Testis (tissue), 3 donors: Measurements from ENCODE around the gene ALG9. TPM values are rescaled to one million over a fixed set of nuclear protein-coding genes. Genes with fewer than 3 reads are reported as not detected.

ENCODE experiments used
- DNase-seq: peaks from one replicate; pipeline ENCODE4 v3.0.0-alpha.2; 2019
- H3K27ac ChIP-seq, 2 donors: fragments of 200-600 bp; sonication (generic); one replicate each; pipeline ENCODE4 v1.5.1; 2019
- H3K27me3 ChIP-seq: fragments of 200-600 bp; sonication (generic); one replicate; pipeline ENCODE4 v1.5.1; 2019
- H3K36me3 ChIP-seq: fragments of 200-600 bp; sonication (generic); one replicate; pipeline ENCODE4 v1.5.1; 2017; ENCODE audit warnings: low read depth; ENCODE audit errors: missing control alignments
- H3K4me1 ChIP-seq: fragments of 200-600 bp; sonication (generic); one replicate; pipeline ENCODE4 v1.5.1; 2019
- H3K4me3 ChIP-seq, 2 donors: fragments of 200-600 bp; sonication (generic); one replicate each; pipeline ENCODE4 v1.5.1; 2017 to 2019
- H3K9me3 ChIP-seq: fragments of 200-600 bp; sonication (generic); one replicate; pipeline ENCODE4 v1.5.1; 2017
- POLR2A ChIP-seq: fragments of 450-650 bp; IDR thresholded peaks from one replicate; pipeline ENCODE4 v1.6.1; 2017; ENCODE audit warnings: antibody characterized with exemption, mild to moderate bottlenecking, moderate library complexity
- WGBS, 2 donors: methylation state at CpG; one replicate each; pipeline ENCODE4 v1.1.5; 2018; 5-methylcytosine and 5-hydroxymethylcytosine counted together
- intact Hi-C: fragments of 100-400 bp; cut with DNase I; formaldehyde crosslinking; loops from one replicate; pipeline ENCODE4 v1.15.1; 2023; ENCODE audit warnings: low total_unique reads
- polyA plus RNA-seq: library from polyadenylated mRNA; stranded (reverse); fragments of 350-450 nt; fragmentation: Illumina TruSeq; extraction: RNeasy Lipid Tissue Mini Kit (QIAGEN cat#74804); gene quantifications from one replicate; pipeline ENCODE4 v1.2.3, GENCODE V29; 2014; ENCODE audit warnings: low read depth, low replicate concordance; ENCODE audit not compliant: insufficient read depth
- total RNA-seq, 2 donors: library from RNA; depleted of rRNA; stranded (reverse); fragments of >200 nt; gene quantifications; one replicate each; pipeline ENCODE4 v1.2.3, GENCODE V29; 2016
- TF ChIP-seq, protein P1 (sequence below), 3 experiments: fragments of 450-650 bp in 2 of 3; fragments of 200-600 bp in 1 of 3; sonication (generic) in 1 of 3; IDR thresholded peaks; one replicate each; pipeline ENCODE4 v1.5.1; 2016 to 2019; ENCODE audit warnings: antibody characterized with exemption in 3 of 3, mild to moderate bottlenecking in 2 of 3, moderate library complexity in 1 of 3

The ALG9 gene
- total and polyA plus RNA-seq, 3 donors from 2014 or later: 40.1 to 42.0 (median 41.3) TPM

DNA sequence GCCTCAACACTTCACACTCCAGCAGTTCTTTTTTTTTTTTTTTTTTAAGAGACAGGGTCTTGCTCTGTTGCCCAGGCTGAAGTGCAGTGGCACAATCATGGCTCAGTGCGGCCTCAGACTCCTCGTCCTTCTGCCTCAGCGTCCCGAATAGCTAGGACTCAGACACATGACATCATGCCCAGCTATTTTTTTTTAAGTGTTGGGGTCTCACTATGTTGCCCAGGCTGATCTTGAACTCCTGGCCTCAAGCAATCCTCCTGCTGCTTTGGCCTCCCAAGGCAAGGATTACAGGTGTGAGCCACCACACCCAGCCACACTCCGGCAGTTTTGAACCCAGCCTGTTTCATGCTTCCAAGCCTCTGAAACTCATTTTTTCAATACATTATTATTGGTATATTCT, 108.9 kb downstream of the ALG9 start:
- intact Hi-C loops: no loop called here
- Histone ChIP-seq H3K4me1 (peaks cover 22% of the 10 kb centered on the region), H3K9me3 (no peaks in the 10 kb centered on the region), H3K36me3 (no peaks in the 10 kb centered on the region), H3K27ac (no peak overlapping the region), H3K27me3 (no peaks in the 10 kb centered on the region), H3K4me3 (no peak overlapping the region)
- TF ChIP-seq POLR2A: no peak
- TF ChIP-seq, protein P1, sequence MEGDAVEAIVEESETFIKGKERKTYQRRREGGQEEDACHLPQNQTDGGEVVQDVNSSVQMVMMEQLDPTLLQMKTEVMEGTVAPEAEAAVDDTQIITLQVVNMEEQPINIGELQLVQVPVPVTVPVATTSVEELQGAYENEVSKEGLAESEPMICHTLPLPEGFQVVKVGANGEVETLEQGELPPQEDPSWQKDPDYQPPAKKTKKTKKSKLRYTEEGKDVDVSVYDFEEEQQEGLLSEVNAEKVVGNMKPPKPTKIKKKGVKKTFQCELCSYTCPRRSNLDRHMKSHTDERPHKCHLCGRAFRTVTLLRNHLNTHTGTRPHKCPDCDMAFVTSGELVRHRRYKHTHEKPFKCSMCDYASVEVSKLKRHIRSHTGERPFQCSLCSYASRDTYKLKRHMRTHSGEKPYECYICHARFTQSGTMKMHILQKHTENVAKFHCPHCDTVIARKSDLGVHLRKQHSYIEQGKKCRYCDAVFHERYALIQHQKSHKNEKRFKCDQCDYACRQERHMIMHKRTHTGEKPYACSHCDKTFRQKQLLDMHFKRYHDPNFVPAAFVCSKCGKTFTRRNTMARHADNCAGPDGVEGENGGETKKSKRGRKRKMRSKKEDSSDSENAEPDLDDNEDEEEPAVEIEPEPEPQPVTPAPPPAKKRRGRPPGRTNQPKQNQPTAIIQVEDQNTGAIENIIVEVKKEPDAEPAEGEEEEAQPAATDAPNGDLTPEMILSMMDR (IDR thresholded peaks at IDR 0.05): no peak
- WGBS, 2 donors: 96 to 97% methylated on average over 5 of the region's 5 CpGs
- DNase-seq: no peak

DNA sequence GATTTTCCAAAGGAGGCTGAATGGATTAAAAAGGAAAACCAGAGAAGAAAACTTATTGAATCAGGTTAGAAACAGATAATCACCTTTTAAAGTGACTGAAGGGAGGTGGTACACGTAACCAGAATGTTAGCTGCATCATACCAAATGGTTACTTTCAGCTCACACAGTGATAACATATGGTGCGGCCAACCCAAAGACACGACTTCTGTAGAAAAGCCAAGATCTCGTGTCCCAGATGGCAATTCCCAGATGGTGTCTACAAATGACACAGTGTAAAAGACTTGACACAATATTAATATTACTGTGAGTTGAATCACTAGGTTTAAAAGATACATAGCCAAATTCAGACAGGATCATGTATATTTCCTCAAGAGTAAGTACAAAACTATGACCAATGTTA, 110.3 kb downstream of the ALG9 start:
- Histone ChIP-seq H3K4me3 (no peak overlapping the region), H3K27me3 (no peaks in the 10 kb centered on the region), H3K4me1 (peaks cover 17% of the 10 kb centered on the region), H3K9me3 (no peaks in the 10 kb centered on the region), H3K36me3 (no peaks in the 10 kb centered on the region), H3K27ac (no peak overlapping the region)
- no peak for TF ChIP-seq POLR2A
- TF ChIP-seq, protein P1 (IDR thresholded peaks at IDR 0.05): no peak
- DNase-seq: no peak
- 68 to 74% methylated on average over 4 of the region's 4 CpGs for WGBS, 2 donors
- intact Hi-C loops: no loop called here

DNA sequence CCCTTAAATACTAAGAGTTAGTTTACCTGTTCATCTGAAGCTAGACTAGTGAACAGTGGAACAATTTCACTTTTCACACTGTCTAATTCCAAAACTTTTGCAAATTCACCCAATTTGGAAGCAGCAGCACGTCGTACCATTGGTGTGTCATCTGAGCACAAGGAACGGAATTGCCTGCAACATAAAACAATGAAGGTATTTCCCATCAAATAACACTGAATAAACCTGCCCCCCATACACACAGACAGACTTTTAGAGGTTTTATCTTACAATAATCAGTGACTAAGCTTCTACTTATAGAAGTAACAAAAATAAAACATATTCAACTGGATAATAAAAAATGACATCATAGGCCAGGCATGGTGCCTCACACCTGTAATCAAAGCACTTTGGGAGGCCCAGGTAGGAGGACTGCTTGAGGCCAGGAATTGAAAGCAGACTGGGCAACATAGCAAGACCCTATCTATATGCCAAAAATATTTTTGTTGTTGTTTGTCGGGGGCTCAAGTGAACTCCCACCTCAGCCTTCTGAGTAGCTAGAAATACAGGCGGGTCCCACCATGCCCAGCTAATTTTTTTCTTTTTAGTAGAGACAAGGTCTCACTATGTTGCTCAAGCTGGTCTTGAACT, 111.5 kb downstream of the ALG9 start:
- DNase-seq: no peak
- intact Hi-C loops: no loop called here
- Histone ChIP-seq H3K4me1 (peaks cover 13% of the 10 kb centered on the region), H3K27ac (peak overlapping the region in 1 of 2 donors; percentile 36), H3K9me3 (no peaks in the 10 kb centered on the region), H3K4me3 (no peak overlapping the region), H3K27me3 (no peaks in the 10 kb centered on the region), H3K36me3 (no peaks in the 10 kb centered on the region)
- WGBS, 2 donors: 75 to 86% methylated on average over 5 of the region's 5 CpGs
- TF ChIP-seq POLR2A: no peak
- TF ChIP-seq, protein P1 (IDR thresholded peaks at IDR 0.05): no peak

DNA sequence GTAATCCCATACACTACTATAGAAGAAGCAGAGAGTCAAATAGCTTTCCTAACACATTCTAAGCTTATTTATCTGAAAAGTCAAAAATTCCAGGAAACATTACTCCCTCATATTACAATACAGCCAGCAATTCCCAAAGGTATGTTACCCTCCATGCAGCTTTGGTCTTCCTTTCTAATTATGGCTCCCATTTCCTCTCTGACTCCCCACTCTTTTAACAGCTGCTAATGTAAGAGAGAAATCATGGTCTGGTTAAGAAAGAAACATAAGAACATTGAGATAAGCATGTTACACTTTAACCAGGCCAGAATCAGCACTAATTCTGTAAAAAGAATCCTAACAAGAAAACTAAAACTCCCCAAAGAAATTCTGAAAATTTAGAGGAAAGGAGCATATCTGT, 112.0 kb downstream of the ALG9 start:
- Histone ChIP-seq H3K4me3 (no peak overlapping the region), H3K27ac (peak overlapping the region in 1 of 2 donors; percentile 36), H3K4me1 (peaks cover 10% of the 10 kb centered on the region), H3K27me3 (no peaks in the 10 kb centered on the region), H3K36me3 (no peaks in the 10 kb centered on the region), H3K9me3 (no peaks in the 10 kb centered on the region)
- intact Hi-C loops: no loop called here
- TF ChIP-seq POLR2A: no peak
- TF ChIP-seq, protein P1 (IDR thresholded peaks at IDR 0.05): no peak
- DNase-seq: no peak

DNA sequence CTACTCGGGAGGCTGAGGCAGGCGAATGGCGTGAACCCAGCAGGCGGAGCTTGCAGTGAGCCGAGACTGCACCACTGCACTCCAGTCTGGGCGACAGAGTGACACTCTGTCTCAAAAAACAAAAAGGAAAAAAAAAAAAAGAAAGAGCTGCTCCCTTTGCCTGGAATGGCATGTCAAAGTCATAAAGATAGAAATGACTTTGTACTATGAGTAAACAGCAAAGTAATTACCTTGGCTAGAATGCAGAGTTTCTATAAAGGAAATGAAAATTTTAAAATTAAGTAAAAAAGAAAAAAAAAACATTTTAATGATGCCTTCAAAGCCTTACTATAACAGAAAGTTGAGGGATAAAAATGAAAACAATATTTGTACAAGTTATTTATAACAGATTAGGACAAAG, 115.3 kb downstream of the ALG9 start:
- H3K27me3 ChIP-seq: no peaks in the 10 kb centered on the region
- no peak overlapping the region for H3K4me3 ChIP-seq
- WGBS, 2 donors: 93 to 95% methylated on average over 6 of the region's 6 CpGs
- no peaks in the 10 kb centered on the region for H3K36me3 ChIP-seq
- H3K9me3 ChIP-seq: no peaks in the 10 kb centered on the region
- H3K27ac ChIP-seq: no peak overlapping the region
- intact Hi-C loops: no loop called here
- TF ChIP-seq, protein P1 (IDR thresholded peaks at IDR 0.05): no peak
- TF ChIP-seq POLR2A: no peak
- H3K4me1 ChIP-seq: peaks cover 5% of the 10 kb centered on the region
- no peak for DNase-seq
